Activated naive CD4-positive, alpha-beta T cell treated with anti-CD3 and anti-CD28 coated beads, Interleukin-2, amount 50 U/mL, for 24 hours (primary cell): ENCODE data around the gene COPS9.

ENCODE experiments used
- H3K27ac Mint-ChIP-seq: one replicate; pipeline ENCODE4 v1.8.0; 2021; ENCODE audit warnings: mild to moderate bottlenecking, mixed read lengths
- H3K27me3 Mint-ChIP-seq: one replicate; pipeline ENCODE4 v1.8.0; 2021; ENCODE audit warnings: mixed read lengths
- H3K36me3 Mint-ChIP-seq: one replicate; pipeline ENCODE4 v1.8.0; 2021; ENCODE audit warnings: mixed read lengths
- H3K4me1 Mint-ChIP-seq: one replicate; pipeline ENCODE4 v1.8.0; 2021; ENCODE audit warnings: mixed read lengths
- H3K4me3 Mint-ChIP-seq: one replicate; pipeline ENCODE4 v1.8.0; 2021; ENCODE audit warnings: mild to moderate bottlenecking, mixed read lengths
- H3K9me3 Mint-ChIP-seq: one replicate; pipeline ENCODE4 v1.8.0; 2021; ENCODE audit warnings: mixed read lengths

Gene COPS9

GRCh38 chr2:240160291-240161086 is 24.4 kb upstream of the COPS9 start:
- H3K9me3 Mint-ChIP-seq = no peaks in the 10 kb centered on the region
- H3K36me3 Mint-ChIP-seq = no peaks in the 10 kb centered on the region
- no peak overlapping the region for H3K4me3 Mint-ChIP-seq
- peaks cover 4% of the 10 kb centered on the region for H3K27me3 Mint-ChIP-seq
- H3K4me1 Mint-ChIP-seq = no peaks in the 10 kb centered on the region
- no peak overlapping the region for H3K27ac Mint-ChIP-seq

- H3K27me3 Mint-ChIP-seq = peaks cover 4% of the 10 kb centered on the region
- no peaks in the 10 kb centered on the region for H3K4me1 Mint-ChIP-seq
Measured at GRCh38 chr2:240159251-240159839, 23.2 kb upstream of the COPS9 start.

DNA sequence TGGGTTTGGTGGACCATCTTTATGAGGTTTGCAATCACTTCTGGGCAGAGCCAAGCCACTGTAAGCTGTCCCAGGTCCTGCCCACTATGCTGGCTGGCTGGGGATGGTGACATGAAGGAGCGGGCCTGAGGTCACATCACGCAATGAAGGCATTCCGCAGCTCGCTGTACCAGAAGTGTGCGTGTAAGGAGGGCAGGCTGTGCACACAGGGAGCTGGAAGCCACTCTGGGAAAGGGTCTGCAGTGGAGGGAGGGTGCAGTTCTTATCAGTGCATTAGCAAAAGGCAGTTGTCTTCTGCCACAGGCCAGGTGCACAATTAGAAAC is 21.0 kb upstream of the COPS9 start:
- peaks cover 4% of the 10 kb centered on the region for H3K27me3 Mint-ChIP-seq
- no peaks in the 10 kb centered on the region for H3K9me3 Mint-ChIP-seq
- H3K4me3 Mint-ChIP-seq = no peak overlapping the region
- no peaks in the 10 kb centered on the region for H3K36me3 Mint-ChIP-seq
- H3K4me1 Mint-ChIP-seq = no peaks in the 10 kb centered on the region
- no peak overlapping the region for H3K27ac Mint-ChIP-seq

More at GRCh38 chr2:240159251-240159839, 23.2 kb upstream of the COPS9 start:
- Mint-ChIP-seq H3K36me3 (no peaks in the 10 kb centered on the region), H3K4me3 (no peak overlapping the region), H3K27ac (no peak overlapping the region), H3K9me3 (no peaks in the 10 kb centered on the region)

- no peaks in the 10 kb centered on the region for H3K4me1 Mint-ChIP-seq
- H3K27me3 Mint-ChIP-seq = peaks cover 2% of the 10 kb centered on the region
- no peaks in the 10 kb centered on the region for H3K9me3 Mint-ChIP-seq
- H3K36me3 Mint-ChIP-seq = no peaks in the 10 kb centered on the region
- H3K27ac Mint-ChIP-seq = no peak overlapping the region
- H3K4me3 Mint-ChIP-seq = no peak overlapping the region
Measured at GRCh38 chr2:240156435-240157146, 20.5 kb upstream of the COPS9 start.

- H3K4me1 Mint-ChIP-seq = no peaks in the 10 kb centered on the region
- H3K9me3 Mint-ChIP-seq = no peaks in the 10 kb centered on the region
- H3K4me3 Mint-ChIP-seq = no peak overlapping the region
- no peaks in the 10 kb centered on the region for H3K36me3 Mint-ChIP-seq
- H3K27ac Mint-ChIP-seq = no peak overlapping the region
- H3K27me3 Mint-ChIP-seq = peaks cover 5% of the 10 kb centered on the region
Measured at GRCh38 chr2:240155745-240156390, 19.8 kb upstream of the COPS9 start.

GRCh38 chr2:240155048-240155744 is 19.1 kb upstream of the COPS9 start:
- Mint-ChIP-seq H3K27ac (no peak overlapping the region), H3K4me1 (no peaks in the 10 kb centered on the region), H3K36me3 (no peaks in the 10 kb centered on the region), H3K9me3 (no peaks in the 10 kb centered on the region), H3K27me3 (peaks cover 6% of the 10 kb centered on the region), H3K4me3 (no peak overlapping the region)

GRCh38 chr2:240154606-240155005 is 18.5 kb upstream of the COPS9 start:
- Mint-ChIP-seq H3K27me3 (peaks cover 8% of the 10 kb centered on the region), H3K4me3 (no peak overlapping the region), H3K27ac (no peak overlapping the region), H3K36me3 (no peaks in the 10 kb centered on the region), H3K9me3 (no peaks in the 10 kb centered on the region), H3K4me1 (no peaks in the 10 kb centered on the region)

DNA sequence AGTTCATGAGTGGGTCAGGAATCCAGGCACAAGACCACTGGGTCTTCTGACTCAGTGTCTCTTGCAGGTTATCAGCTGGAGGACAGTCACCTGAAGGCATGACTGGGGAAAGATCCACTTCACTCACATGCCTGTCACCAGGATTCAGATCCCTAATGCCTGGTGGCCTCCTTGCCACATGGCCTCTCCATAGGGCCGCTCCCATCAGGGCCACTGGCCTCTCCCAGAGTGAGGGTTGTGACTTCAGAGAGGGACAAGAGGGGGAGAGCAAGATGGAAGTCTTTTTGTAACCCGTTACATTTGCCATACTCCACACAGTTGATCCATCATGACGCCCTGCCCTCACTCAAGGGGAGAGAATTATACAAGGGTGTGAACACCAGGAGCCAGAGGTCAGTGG is 17.3 kb upstream of the COPS9 start:
- no peaks in the 10 kb centered on the region for H3K4me1 Mint-ChIP-seq
- H3K9me3 Mint-ChIP-seq = no peaks in the 10 kb centered on the region
- peaks cover 8% of the 10 kb centered on the region for H3K27me3 Mint-ChIP-seq
- no peak overlapping the region for H3K27ac Mint-ChIP-seq
- no peak overlapping the region for H3K4me3 Mint-ChIP-seq
- no peaks in the 10 kb centered on the region for H3K36me3 Mint-ChIP-seq

- H3K4me1 Mint-ChIP-seq = no peaks in the 10 kb centered on the region
- H3K27me3 Mint-ChIP-seq = peaks cover 8% of the 10 kb centered on the region
- no peaks in the 10 kb centered on the region for H3K9me3 Mint-ChIP-seq
- no peak overlapping the region for H3K27ac Mint-ChIP-seq
- H3K36me3 Mint-ChIP-seq = no peaks in the 10 kb centered on the region
- no peak overlapping the region for H3K4me3 Mint-ChIP-seq
Measured at GRCh38 chr2:240151477-240152031, 15.4 kb upstream of the COPS9 start.

- Mint-ChIP-seq H3K4me3 (no peak overlapping the region), H3K27me3 (peaks cover 8% of the 10 kb centered on the region), H3K4me1 (no peaks in the 10 kb centered on the region), H3K9me3 (no peaks in the 10 kb centered on the region), H3K36me3 (no peaks in the 10 kb centered on the region), H3K27ac (no peak overlapping the region)
Measured at GRCh38 chr2:240149943-240150784, 14.1 kb upstream of the COPS9 start.

DNA sequence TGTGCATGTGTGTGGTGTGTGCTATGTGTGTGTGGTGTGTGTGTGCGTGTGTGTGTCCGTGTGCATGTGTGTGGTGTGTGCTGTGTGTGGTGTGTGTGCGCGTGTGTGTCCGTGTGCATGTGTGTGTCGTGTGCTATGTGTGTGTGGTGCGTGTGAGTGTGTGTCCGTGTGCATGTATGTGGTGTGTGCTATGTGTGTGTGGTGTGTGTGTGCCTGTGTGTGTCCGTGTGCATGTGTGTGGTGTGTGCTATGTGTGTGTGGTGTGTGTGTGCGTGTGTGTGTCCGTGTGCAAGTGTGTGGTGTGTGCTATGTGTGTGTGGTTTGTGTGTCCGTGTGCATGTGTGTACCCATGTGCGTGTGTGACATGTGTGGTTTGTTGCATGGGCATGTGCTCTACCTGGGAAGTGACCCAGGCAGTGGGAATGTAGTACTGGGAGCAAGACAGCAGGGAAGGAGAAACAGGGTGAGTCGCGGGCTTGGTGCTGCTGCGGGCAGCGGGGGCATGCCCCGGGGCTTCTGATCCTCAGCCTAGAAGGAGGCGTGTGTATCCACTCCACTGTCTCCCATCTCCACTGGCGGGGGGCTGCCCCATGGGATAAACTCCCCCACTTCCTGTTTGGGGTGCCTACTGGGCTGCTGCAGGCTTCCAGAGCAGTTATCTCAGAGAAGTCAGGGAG is 11.9 kb upstream of the COPS9 start:
- no peak overlapping the region for H3K4me3 Mint-ChIP-seq
- H3K27ac Mint-ChIP-seq = no peak overlapping the region
- H3K27me3 Mint-ChIP-seq = peaks cover 8% of the 10 kb centered on the region
- H3K36me3 Mint-ChIP-seq = no peaks in the 10 kb centered on the region
- H3K4me1 Mint-ChIP-seq = no peaks in the 10 kb centered on the region
- H3K9me3 Mint-ChIP-seq = no peaks in the 10 kb centered on the region

DNA sequence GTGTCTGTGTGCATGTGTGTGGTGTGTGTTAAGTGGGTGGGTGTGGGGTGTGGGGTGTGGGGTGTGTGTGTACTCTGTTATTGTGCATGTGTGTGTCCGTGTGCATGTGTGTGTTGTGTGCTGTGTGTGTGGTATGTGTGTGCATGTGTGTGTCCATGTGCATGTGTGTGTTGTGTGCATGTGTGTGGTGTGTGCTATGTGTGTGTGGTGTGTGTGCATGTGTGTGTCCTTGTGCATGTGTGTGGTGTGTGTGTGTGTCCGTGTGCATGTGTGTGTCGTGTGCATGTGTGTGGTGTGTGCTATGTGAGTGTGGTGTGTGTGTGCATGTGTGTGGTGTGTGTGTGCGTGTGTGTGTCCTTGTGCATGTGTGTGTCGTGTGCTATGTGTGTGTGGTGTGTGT is 11.3 kb upstream of the COPS9 start:
- Mint-ChIP-seq H3K4me1 (no peaks in the 10 kb centered on the region), H3K36me3 (no peaks in the 10 kb centered on the region), H3K9me3 (no peaks in the 10 kb centered on the region), H3K4me3 (no peak overlapping the region), H3K27ac (no peak overlapping the region), H3K27me3 (peaks cover 6% of the 10 kb centered on the region)

DNA sequence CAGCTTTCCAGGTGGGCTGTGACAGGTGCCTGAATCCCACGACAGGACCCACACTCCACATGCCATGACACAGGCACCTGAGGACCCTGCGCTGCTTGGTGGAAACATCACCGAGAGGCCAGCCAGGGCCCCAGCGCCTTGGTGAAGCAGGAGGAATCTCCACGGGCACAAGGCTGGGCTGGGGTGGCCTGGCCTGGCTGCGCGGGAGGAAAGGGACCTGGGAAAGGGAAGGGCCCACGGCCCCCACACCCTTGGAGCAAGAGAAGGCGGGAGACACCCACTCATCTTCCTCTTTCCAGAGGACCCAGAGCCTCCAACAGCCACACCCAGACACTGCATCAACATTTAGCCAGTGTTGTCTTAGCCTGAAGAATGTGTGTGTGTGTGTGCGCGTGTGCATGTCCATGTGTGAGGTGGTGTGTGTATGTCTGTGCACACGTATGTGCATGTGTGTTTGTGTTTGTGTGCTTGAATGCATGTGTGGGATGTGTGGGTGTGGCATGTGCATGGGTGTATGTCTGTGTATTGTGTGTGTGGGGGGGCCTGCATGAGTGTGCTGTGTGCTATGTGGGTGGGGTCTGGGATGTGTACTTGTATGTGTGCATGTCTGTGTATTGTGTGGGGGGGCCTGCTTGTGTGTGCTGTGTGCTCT is 10.6 kb upstream of the COPS9 start:
- Mint-ChIP-seq H3K27me3 (peaks cover 6% of the 10 kb centered on the region), H3K4me1 (no peaks in the 10 kb centered on the region), H3K27ac (no peak overlapping the region), H3K36me3 (no peaks in the 10 kb centered on the region), H3K4me3 (no peak overlapping the region), H3K9me3 (no peaks in the 10 kb centered on the region)

GRCh38 chr2:240146141-240146561 is 10.0 kb upstream of the COPS9 start:
- Mint-ChIP-seq H3K9me3 (no peaks in the 10 kb centered on the region), H3K27ac (no peak overlapping the region), H3K36me3 (no peaks in the 10 kb centered on the region), H3K27me3 (peaks cover 3% of the 10 kb centered on the region), H3K4me1 (no peaks in the 10 kb centered on the region), H3K4me3 (no peak overlapping the region)
